Measurements from ENCODE around the gene PROS1. TPM values are rescaled to one million over a fixed set of nuclear protein-coding genes. Genes with fewer than 3 reads are reported as not detected.
"Not testable (repeated sequence)": the region's sequence is repeated elsewhere in the genome, so short reads cannot be mapped to it uniquely, and the experiment has no call there.

Gene PROS1
- total and polyA plus RNA-seq, 9 of the 15 experiments (the other 6 are each of a cell fraction or from before 2014, with no cell fraction given), result 5.5 to 50.5 (median 22.7) TPM

DNA sequence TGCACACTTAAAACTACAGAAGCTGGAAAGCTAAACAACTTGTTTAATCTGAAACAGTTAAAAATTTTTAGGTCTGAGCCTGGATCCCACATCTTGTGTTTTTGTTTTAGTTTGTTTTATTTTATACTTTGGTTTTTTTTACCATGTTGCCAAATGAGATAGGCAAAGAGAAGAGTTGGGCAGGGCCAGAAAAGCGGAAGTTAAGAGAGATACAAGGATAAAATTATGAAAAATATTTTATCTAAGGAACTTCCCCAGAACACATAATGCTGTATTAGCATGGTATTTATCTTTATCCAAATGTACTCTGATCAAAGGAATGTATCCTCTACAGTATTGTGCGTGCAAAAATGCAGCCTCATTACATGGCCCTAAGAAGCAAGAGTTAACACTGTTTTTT, 50.7 kb downstream of the PROS1 start:
- ChIA-PET CTCF (ENCODE audit: low intra/inter-chr PET ratio) (no interaction called here), POLR2A (interaction anchor here (1.0 kb wide), 1 partner anchor 10 kb away, joined by 3 read pairs; no protein-coding TSS in a partner anchor)
- no peak overlapping the region for H3K4me3 ChIP-seq
- H3K36me3 ChIP-seq (ENCODE audit: control insufficient read depth, insufficient read depth, low read length), result peaks cover 6% of the 10 kb centered on the region; the same call in 1 of the 3 replicates
- H4K20me1 ChIP-seq (replicated peaks; ENCODE audit: control insufficient read depth, insufficient read depth, low read length), result no peaks in the 10 kb centered on the region
- 0 out of 5 replicates have a peak, but pooled peaks cover 0 to 4% of the 10 kb centered on the region in 2 experiments for H3K4me1 ChIP-seq (replicated peaks in 1 of 2; ENCODE audit: control insufficient read depth in 2 of 2, insufficient read depth in 2 of 2, low read length in 2 of 2)
- H2AFZ ChIP-seq (ENCODE audit: low read depth, low read length), result peak overlapping the region; percentile 16; the same call in 1 of the 2 replicates
- WGBS (ENCODE audit: insufficient coverage, low coverage, missing lambda C conversion rate), result 73% methylated on average over 2 of the region's 2 CpGs
- H3K4me2 ChIP-seq (ENCODE audit: insufficient read depth, low read length), result no peak overlapping the region
- H3K27me3 ChIP-seq (ENCODE audit: control insufficient read depth in 2 of 2, insufficient read depth in 2 of 2, low read length in 2 of 2), result no peaks in the 10 kb centered on the region
- in situ Hi-C loops (cut with MboI), result no loop called here
- no peaks in the 10 kb centered on the region for H3K9me3 ChIP-seq (replicated peaks; ENCODE audit: control insufficient read depth, insufficient read depth, low read depth, low read length)
- TF ChIP-seq ZNF165 (CRISPR knock-in tag; IDR thresholded peaks at IDR 0.05; ENCODE audit: borderline replicate concordance) (no peak), MEF2D (tag; conservative IDR thresholded peaks at IDR 0.05; ENCODE audit: low read depth) (no peak), GTF2E2 (tag; IDR thresholded peaks at IDR 0.05) (no peak), ATF7 (IDR thresholded peaks at IDR 0.05) (no peak)
- TF ChIP-seq, protein P1, sequence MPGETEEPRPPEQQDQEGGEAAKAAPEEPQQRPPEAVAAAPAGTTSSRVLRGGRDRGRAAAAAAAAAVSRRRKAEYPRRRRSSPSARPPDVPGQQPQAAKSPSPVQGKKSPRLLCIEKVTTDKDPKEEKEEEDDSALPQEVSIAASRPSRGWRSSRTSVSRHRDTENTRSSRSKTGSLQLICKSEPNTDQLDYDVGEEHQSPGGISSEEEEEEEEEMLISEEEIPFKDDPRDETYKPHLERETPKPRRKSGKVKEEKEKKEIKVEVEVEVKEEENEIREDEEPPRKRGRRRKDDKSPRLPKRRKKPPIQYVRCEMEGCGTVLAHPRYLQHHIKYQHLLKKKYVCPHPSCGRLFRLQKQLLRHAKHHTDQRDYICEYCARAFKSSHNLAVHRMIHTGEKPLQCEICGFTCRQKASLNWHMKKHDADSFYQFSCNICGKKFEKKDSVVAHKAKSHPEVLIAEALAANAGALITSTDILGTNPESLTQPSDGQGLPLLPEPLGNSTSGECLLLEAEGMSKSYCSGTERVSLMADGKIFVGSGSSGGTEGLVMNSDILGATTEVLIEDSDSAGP (CRISPR knock-in tag; IDR thresholded peaks at IDR 0.05), result no peak
- intact Hi-C loops (cut with micrococcal nuclease), result no loop called here
- BruUV-seq (replicated peaks), result no TSS peak
- DNase-seq (ENCODE audit: extremely low read depth in 1 of 4, low spot score in 3 of 4) (no peak), ATAC-seq (no peak), FAIRE-seq (no peak)
- H3K27ac ChIP-seq (ENCODE audit: extremely low read depth, low read depth, low read length), result no peak overlapping the region
- H3K9me1 ChIP-seq (ENCODE audit: control insufficient read depth, insufficient read depth, low read length), result no peaks in the 10 kb centered on the region
- no peak overlapping the region for H3K9ac ChIP-seq (ENCODE audit: insufficient read depth in 1 of 2, low read depth in 2 of 2, low read length in 2 of 2)
- H3K79me2 ChIP-seq (ENCODE audit: control insufficient read depth, insufficient read depth, low read length), result no peaks in the 10 kb centered on the region

DNA sequence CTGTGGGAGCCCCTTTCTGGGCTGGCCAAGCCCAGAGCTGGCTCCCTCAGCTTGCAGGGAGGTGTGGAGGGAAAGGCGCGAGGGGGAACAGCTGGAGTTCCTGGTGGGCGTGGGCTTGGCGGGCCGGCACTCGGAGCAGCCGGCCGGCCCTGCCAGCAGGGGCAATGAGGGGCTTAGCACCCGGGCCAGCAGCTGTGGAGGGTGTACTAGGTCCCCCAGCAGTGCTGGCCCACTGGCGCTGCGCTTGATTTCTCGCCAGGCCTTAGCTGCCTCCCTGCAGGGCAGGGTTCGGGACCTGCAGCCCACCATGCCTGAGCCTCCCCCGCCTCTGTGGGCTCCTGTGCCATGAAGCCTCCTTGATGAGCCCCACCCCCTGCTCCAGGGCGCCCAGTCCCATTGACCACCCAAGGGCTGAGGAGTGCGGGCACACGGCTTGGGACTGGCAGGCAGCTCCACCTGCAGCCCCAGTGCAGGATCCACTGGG, 56.1 kb downstream of the PROS1 start:
- H3K27ac ChIP-seq (ENCODE audit: extremely low read depth, low read depth, low read length); H3K36me3 ChIP-seq (ENCODE audit: control insufficient read depth, insufficient read depth, low read length); H3K4me1 ChIP-seq (replicated peaks in 1 of 2; ENCODE audit: control insufficient read depth in 2 of 2, insufficient read depth in 2 of 2, low read length in 2 of 2); BruUV-seq (replicated peaks); H3K4me3 ChIP-seq; H3K9ac ChIP-seq (ENCODE audit: insufficient read depth in 1 of 2, low read depth in 2 of 2, low read length in 2 of 2); H2AFZ ChIP-seq (ENCODE audit: low read depth, low read length); H3K9me1 ChIP-seq (ENCODE audit: control insufficient read depth, insufficient read depth, low read length); FAIRE-seq; H3K9me3 ChIP-seq (replicated peaks; ENCODE audit: control insufficient read depth, insufficient read depth, low read depth, low read length); CTCF ChIA-PET (ENCODE audit: low intra/inter-chr PET ratio); H3K4me2 ChIP-seq (ENCODE audit: insufficient read depth, low read length); H3K79me2 ChIP-seq (ENCODE audit: control insufficient read depth, insufficient read depth, low read length); H3K27me3 ChIP-seq (ENCODE audit: control insufficient read depth in 2 of 2, insufficient read depth in 2 of 2, low read length in 2 of 2); ATAC-seq; intact Hi-C loops (cut with micrococcal nuclease); in situ Hi-C loops (cut with MboI); H4K20me1 ChIP-seq (replicated peaks; ENCODE audit: control insufficient read depth, insufficient read depth, low read length); DNase-seq (ENCODE audit: extremely low read depth in 1 of 4, low spot score in 3 of 4): not testable (repeated sequence)
- POLR2A ChIA-PET, result interaction anchor here (0.6 kb wide), 1 partner anchor 260 kb away, joined by 3 read pairs; no protein-coding TSS in a partner anchor
- 99% methylated on average over 9 of the region's 17 CpGs for WGBS (ENCODE audit: insufficient coverage, low coverage, missing lambda C conversion rate)

Measured in K562 (cell line).